Endothelial cell of umbilical vein (primary cell): ENCODE data around the gene PFKFB4. TPM values are rescaled to one million over a fixed set of nuclear protein-coding genes. Genes with fewer than 3 reads are reported as not detected.

Experiments
- BruUV-seq: library from RNA; stranded (reverse); fragments of 400-500 nt; replicated peaks from 2 replicates; lab custom pipeline; 2021; lab: Mats Ljungman, UMichigan
- CTCF ChIA-PET: fragments of 300-600, 350-600 bp; sonication (Branson Sonifier 250); formaldehyde crosslinking; loops from one replicate; lab custom pipeline; 2021; ENCODE audit warnings: antibody characterized with exemption, inconsistent platforms; lab: Charles Lee
- POLR2A ChIA-PET: fragments of 300-600, 350-600 bp; sonication (Branson Sonifier 250); formaldehyde crosslinking; loops from one replicate; lab custom pipeline; 2021; ENCODE audit warnings: antibody characterized with exemption, inconsistent platforms; lab: Charles Lee
- DNase-seq: peaks from one replicate; pipeline ENCODE4 v3.0.0-alpha.2; 2011; ENCODE audit warnings: low read depth, low spot score
- FAIRE-seq: peaks from 2 replicates; lab custom pipeline; 2011; peaks lifted over from hg19 to GRCh38; lab: Jason Lieb, UNC
- H2AFZ ChIP-seq: 2 replicates; pipeline ENCODE4 v1.6.0; 2012; ENCODE audit warnings: low read depth, low read length, control low read depth, inconsistent platforms
- H3K27ac ChIP-seq: 2 replicates; pipeline ENCODE4 v1.5.1; 2011; ENCODE audit warnings: low read depth, mild to moderate bottlenecking, control low read depth, low read length, moderate library complexity; ENCODE audit not compliant: insufficient read depth
- H3K27me3 ChIP-seq, 2 experiments: 2 replicates each; pipeline versions ENCODE4 v1.6.0 to v1.6.1; 2011; ENCODE audit warnings: low read length in 2 of 2, mixed read lengths in 1 of 2; ENCODE audit not compliant: control insufficient read depth in 2 of 2, insufficient read depth in 2 of 2
- H3K36me3 ChIP-seq, 2 experiments: 2 replicates in 1 of 2; 3 replicates in 1 of 2; pipeline ENCODE4 v1.5.1; 2011; ENCODE audit warnings: low read length in 2 of 2, mild to moderate bottlenecking in 1 of 2, moderate library complexity in 1 of 2; ENCODE audit not compliant: control insufficient read depth in 2 of 2, insufficient read depth in 2 of 2; ENCODE audit errors: extremely low read depth in 1 of 2
- H3K4me1 ChIP-seq: 3 replicates; pipeline ENCODE4 v1.5.1; 2011; ENCODE audit warnings: mild to moderate bottlenecking, low read length; ENCODE audit not compliant: control insufficient read depth, insufficient read depth; ENCODE audit errors: extremely low read depth
- H3K4me2 ChIP-seq: 2 replicates; pipeline ENCODE4 v1.6.1; 2011; ENCODE audit warnings: low read length, control low read depth, mixed read lengths; ENCODE audit not compliant: insufficient read depth
- H3K4me3 ChIP-seq, 3 experiments: fragments of 200-600 bp in 1 of 3; sonication (generic), shearing (Covaris generic) in 1 of 3; replicated peaks in 1 of 3; 2 replicates each; pipeline ENCODE4 v1.5.1; 2011 to 2016; ENCODE audit warnings: control low read depth in 3 of 3, low read length in 3 of 3, mild to moderate bottlenecking in 2 of 3, inconsistent platforms in 1 of 3, low read depth in 1 of 3, moderate library complexity in 1 of 3; ENCODE audit not compliant: insufficient read depth in 1 of 3
- H3K79me2 ChIP-seq: 2 replicates; pipeline ENCODE4 v1.6.0; 2012; ENCODE audit warnings: low read length, inconsistent platforms; ENCODE audit not compliant: control insufficient read depth, insufficient read depth
- H3K9ac ChIP-seq: replicated peaks from 2 replicates; pipeline ENCODE3; 2011; ENCODE audit warnings: low read length, control low read depth; ENCODE audit not compliant: insufficient read depth; ENCODE audit errors: extremely low read depth
- H3K9me1 ChIP-seq: replicated peaks from 3 replicates; pipeline ENCODE4 v1.6.0; 2011; ENCODE audit warnings: mild to moderate bottlenecking, low read length; ENCODE audit not compliant: control insufficient read depth, insufficient read depth; ENCODE audit errors: extremely low read depth
- H3K9me3 ChIP-seq: replicated peaks from 2 replicates; pipeline ENCODE4 v1.5.1; 2012; ENCODE audit warnings: low read length, inconsistent platforms; ENCODE audit not compliant: control insufficient read depth, insufficient read depth
- H4K20me1 ChIP-seq: replicated peaks from 2 replicates; pipeline ENCODE3; 2011; ENCODE audit warnings: mild to moderate bottlenecking, low read length; ENCODE audit not compliant: control insufficient read depth, insufficient read depth; ENCODE audit errors: extremely low read depth
- CTCF ChIP-seq, 2 donors: IDR thresholded peaks; 1 replicate in 1 of 2; 2 replicates in 1 of 2; pipeline ENCODE4 v1.5.1; 2011; ENCODE audit warnings: low read length in 2 of 2, mild to moderate bottlenecking in 2 of 2, moderate library complexity in 2 of 2, control low read depth in 1 of 2, inconsistent platforms in 1 of 2, low read depth in 1 of 2; ENCODE audit not compliant: insufficient read depth in 1 of 2; ENCODE audit errors: extremely low read depth in 1 of 2
- EZH2 ChIP-seq: IDR thresholded peaks from 2 replicates; pipeline ENCODE4 v1.6.1; 2012; ENCODE audit warnings: borderline replicate concordance, low read depth, mild to moderate bottlenecking, moderate library complexity, low read length, inconsistent platforms; ENCODE audit not compliant: severe bottlenecking
- FOS ChIP-seq: IDR thresholded peaks from 2 replicates; pipeline ENCODE4 v1.6.1; 2011; ENCODE audit warnings: mild to moderate bottlenecking, low read length, moderate library complexity, borderline replicate concordance; ENCODE audit not compliant: insufficient read depth
- GATA2 ChIP-seq: IDR thresholded peaks from 2 replicates; pipeline ENCODE4 v1.7.0; 2011; ENCODE audit warnings: low read depth, mild to moderate bottlenecking, moderate library complexity, mixed read lengths, low read length; ENCODE audit not compliant: insufficient read length, insufficient read depth
- JUN ChIP-seq: IDR thresholded peaks from 2 replicates; pipeline ENCODE4 v1.6.1; 2011; ENCODE audit warnings: borderline replicate concordance, low read depth; ENCODE audit not compliant: insufficient read length, insufficient read depth
- MAX ChIP-seq: IDR thresholded peaks from 2 replicates; pipeline ENCODE4 v1.6.1; 2011; ENCODE audit not compliant: insufficient read depth, insufficient read length
- MYC ChIP-seq: IDR thresholded peaks from one replicate; pipeline ENCODE4 v1.6.1; 2011; ENCODE audit warnings: mild to moderate bottlenecking, low read depth, low read length
- POLR2A ChIP-seq: IDR thresholded peaks from 2 replicates; pipeline ENCODE4 v1.6.1; 2012; ENCODE audit warnings: low read depth, mild to moderate bottlenecking, control low read depth, low read length
- POLR2AphosphoS5 ChIP-seq: IDR thresholded peaks from 2 replicates; pipeline ENCODE4 v1.6.1; 2012; ENCODE audit warnings: low read depth, mild to moderate bottlenecking, control low read depth, low read length, moderate library complexity; ENCODE audit not compliant: insufficient read depth
- dilution Hi-C: fragments of 300-500 bp; cut with MboI; formaldehyde crosslinking; loops from one replicate; pipeline ENCODE4 v1.15.0; 2019; ENCODE audit warnings: low sequenced_read_pairs; ENCODE audit not compliant: extremely low pct_ligation_motif_present
- intact Hi-C: fragments of 100-400 bp; cut with micrococcal nuclease; formaldehyde crosslinking; loops from one replicate; pipeline ENCODE4 v1.10.0; 2022
- polyA plus RNA-seq, 4 experiments: library from polyadenylated mRNA; depleted of rRNA in 3 of 4; stranded (reverse) in 3 of 4; unstranded in 1 of 4; fragments of >200 nt; gene quantifications; 2 replicates each; pipeline versions ENCODE4 v1.2.1 to v1.2.3, GENCODE V29; 2011 to 2012; ENCODE audit warnings: missing spikeins in 1 of 4
- total RNA-seq: library from RNA; stranded (reverse); gene quantifications from 2 replicates; pipeline ENCODE4 v1.2.3, GENCODE V29; 2021

PFKFB4 gene
- total and polyA plus RNA-seq, 2 donors (not counting 3 experiments of a cell fraction or from before 2014, with no cell fraction given) = 4.0 to 4.2 TPM

- H3K79me2 ChIP-seq = no peaks in the 10 kb centered on the region
- peak overlapping the region; percentile 54 to 95 (median 67) for H3K4me3 ChIP-seq
- peaks cover 21% of the 10 kb centered on the region for H3K4me1 ChIP-seq
- no peaks in the 10 kb centered on the region for H3K27me3 ChIP-seq
- peak overlapping the region; percentile 56 for H3K4me2 ChIP-seq
- H3K9me3 ChIP-seq = no peaks in the 10 kb centered on the region
- intact Hi-C loops (loop anchor here (2.0 kb wide), 3 partner anchors 45 to 63 kb away; partner anchors contain the start of genes CCDC51, PFKFB4 and TMA7), dilution Hi-C loops (no loop called here)
- FAIRE-seq (peak; percentile 83), DNase-seq (peak; percentile 46)
- peaks cover 0 to 2% of the 10 kb centered on the region in 2 experiments for H3K36me3 ChIP-seq
- TSS peak; percentile 31 for BruUV-seq
- H3K9me1 ChIP-seq = no peaks in the 10 kb centered on the region
- peak overlapping the region; percentile 60 for H2AFZ ChIP-seq
- H4K20me1 ChIP-seq = no peaks in the 10 kb centered on the region
- peak overlapping the region; percentile 82 for H3K9ac ChIP-seq
- CTCF ChIA-PET = interaction anchor here (0.6 to 2.3 kb wide), 6 partner anchors 25 to 67 kb away, joined by 3 to 14 read pairs (median 5); a partner anchor contains a TSS
- peak overlapping the region; percentile 39 for H3K27ac ChIP-seq
- TF ChIP-seq CTCF (IDR thresholded peaks at IDR 0.05; ENCODE audit: extremely low read depth in 1 of 2, insufficient read depth in 1 of 2, low read depth in 1 of 2, low read length in 2 of 2) (no peak), POLR2A (peak; percentile 59)
- POLR2A ChIA-PET = no interaction called here
Observed at GRCh38 chr3:48503401-48504050, 53.1 kb downstream of the PFKFB4 start.

GRCh38 chr3:48502728-48503168 is 53.9 kb downstream of the PFKFB4 start:
- TF ChIP-seq MAX (no peak), POLR2AphosphoS5 (no peak), JUN (no peak), MYC (no peak), GATA2 (no peak), EZH2 (no peak), FOS (no peak), CTCF (IDR thresholded peaks at IDR 0.05; ENCODE audit: extremely low read depth in 1 of 2, insufficient read depth in 1 of 2, low read depth in 1 of 2, low read length in 2 of 2) (no peak)
- H3K4me1 ChIP-seq = peaks cover 21% of the 10 kb centered on the region
- ChIA-PET CTCF (no interaction called here), POLR2A (no interaction called here)
- FAIRE-seq (no peak), DNase-seq (no peak)
- H3K79me2 ChIP-seq = no peaks in the 10 kb centered on the region
- H4K20me1 ChIP-seq = no peaks in the 10 kb centered on the region
- dilution Hi-C loops (no loop called here), intact Hi-C loops (no loop called here)
- no peaks in the 10 kb centered on the region for H3K9me1 ChIP-seq
- peak overlapping the region in 1 of 3 experiments; percentile 95 for H3K4me3 ChIP-seq
- H3K4me2 ChIP-seq = peak overlapping the region; percentile 56
- H3K9me3 ChIP-seq = no peaks in the 10 kb centered on the region
- no TSS peak for BruUV-seq
- H3K9ac ChIP-seq = no peak overlapping the region
- peaks cover 0 to 2% of the 10 kb centered on the region in 2 experiments for H3K36me3 ChIP-seq
- H3K27ac ChIP-seq = no peak overlapping the region
- H2AFZ ChIP-seq = no peak overlapping the region
- H3K27me3 ChIP-seq = no peaks in the 10 kb centered on the region
